Fibroblast of skin of left biceps (primary cell): ENCODE results near the gene CHCT1.
A peak's percentile ranks its signal among the peaks of the same experiment; 100 is the strongest.

Experiments used
- DNase-seq, 2 experiments: peaks; one replicate each; pipeline ENCODE4 v3.0.0-alpha.2; 2013; ENCODE audit warnings: low read depth in 2 of 2

Gene CHCT1

DNA sequence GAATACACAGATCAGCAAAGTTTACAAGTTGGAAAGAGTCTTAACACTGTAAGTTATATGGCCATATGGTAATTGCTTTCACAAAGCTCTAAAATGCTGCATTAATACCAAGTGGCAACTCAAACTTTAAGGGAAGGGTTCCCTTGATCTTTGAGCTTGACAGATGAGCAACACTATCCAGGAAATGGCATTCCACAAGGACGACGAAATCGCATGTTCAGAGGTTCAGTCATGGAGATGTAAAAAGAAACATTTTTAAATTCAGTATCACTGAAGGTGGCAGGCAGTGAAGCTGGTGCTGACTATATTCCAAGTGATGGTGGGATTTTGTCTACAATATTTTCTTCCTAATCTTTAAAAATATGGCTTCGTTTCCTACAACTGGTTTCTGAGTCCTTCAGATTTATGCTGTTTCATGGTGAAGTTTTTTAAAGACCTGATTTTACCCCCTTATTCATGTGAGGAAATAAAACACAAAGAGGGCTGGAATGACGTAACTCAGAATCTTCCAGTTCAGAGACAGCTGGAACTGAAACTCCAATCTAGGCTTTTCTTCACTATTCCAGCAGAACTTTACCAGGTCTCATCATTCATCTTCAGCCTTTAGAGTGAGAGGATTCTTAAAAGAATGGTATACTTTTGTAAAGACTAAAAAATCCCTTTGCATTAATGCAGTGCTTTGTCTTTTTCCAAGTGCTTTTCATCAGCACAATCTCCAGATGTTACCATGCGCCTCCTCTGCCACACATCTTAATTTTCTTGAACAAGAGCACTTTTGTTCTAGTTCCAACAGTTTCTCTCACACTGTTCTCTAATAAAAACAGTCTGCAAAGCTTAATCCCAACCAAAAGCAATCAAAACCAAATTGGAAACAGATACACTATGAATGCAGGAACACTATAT lies 20.2 kb downstream of the CHCT1 start:
- DNase-seq: peak in 1 of 2 experiments; percentile 26

- no peak for DNase-seq
These were observed 21.4 kb downstream of the CHCT1 start for GRCh38 chr17:60443713-60444112.

- DNase-seq: no peak
These were observed 22.9 kb downstream of the CHCT1 start for GRCh38 chr17:60445144-60445543.

GRCh38 chr17:60447375-60447774 lies 25.1 kb downstream of the CHCT1 start:
- no peak for DNase-seq

DNA sequence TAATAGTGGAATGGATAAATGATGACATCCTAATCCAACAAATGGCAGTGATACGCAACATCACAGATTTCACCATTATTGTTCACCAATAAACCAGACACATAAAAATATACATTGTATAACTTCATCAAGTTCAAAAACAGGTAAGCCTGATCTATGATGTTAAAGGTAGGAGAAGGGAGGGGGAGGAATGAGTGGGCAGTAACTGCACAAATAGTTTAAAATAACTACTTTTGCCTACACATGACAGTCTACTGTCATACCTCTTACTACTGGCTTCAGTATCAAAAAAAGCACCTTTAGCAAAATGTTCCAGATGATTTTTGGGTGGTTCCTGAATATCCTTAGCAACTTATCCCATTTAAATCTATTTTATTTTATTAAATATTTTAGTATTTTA lies 28.8 kb downstream of the CHCT1 start:
- no peak for DNase-seq

DNA sequence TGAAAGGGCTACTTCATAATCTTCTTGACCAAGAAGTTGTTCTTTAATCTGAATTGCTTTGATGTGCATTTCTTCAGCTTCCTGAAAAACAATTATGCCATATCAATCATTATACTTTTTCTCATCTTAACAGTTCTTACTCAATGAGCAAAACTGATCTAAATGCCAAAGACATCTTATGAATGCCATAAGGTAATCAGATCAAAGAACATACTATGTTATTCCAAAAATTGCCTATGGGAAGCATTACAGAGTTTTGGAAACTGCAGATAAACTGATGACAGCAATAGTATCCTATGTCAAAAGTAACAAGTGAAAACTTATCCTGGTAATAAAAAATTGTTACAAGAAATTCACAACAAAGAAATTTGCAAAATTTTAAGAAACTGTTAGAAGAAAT lies 29.7 kb downstream of the CHCT1 start:
- DNase-seq: no peak

DNA sequence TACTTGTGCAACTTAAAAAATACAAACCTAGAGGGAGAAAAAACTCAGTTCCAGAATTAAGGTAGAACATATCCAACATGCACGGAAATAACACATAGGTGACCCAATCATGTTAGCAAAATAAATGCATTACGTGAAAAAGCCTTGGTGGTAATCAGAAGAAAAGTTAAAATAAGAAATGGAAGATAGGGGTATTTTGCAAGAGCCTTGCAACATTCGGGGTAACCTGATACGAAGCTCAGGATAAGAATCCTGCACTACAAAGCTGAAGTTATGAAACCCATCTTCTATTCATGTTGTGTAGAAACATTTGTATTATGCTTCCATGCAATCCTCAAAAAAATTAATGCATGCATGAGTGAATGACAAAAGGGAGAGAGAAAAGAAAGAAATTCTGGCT lies 33.1 kb downstream of the CHCT1 start:
- DNase-seq: no peak

DNA sequence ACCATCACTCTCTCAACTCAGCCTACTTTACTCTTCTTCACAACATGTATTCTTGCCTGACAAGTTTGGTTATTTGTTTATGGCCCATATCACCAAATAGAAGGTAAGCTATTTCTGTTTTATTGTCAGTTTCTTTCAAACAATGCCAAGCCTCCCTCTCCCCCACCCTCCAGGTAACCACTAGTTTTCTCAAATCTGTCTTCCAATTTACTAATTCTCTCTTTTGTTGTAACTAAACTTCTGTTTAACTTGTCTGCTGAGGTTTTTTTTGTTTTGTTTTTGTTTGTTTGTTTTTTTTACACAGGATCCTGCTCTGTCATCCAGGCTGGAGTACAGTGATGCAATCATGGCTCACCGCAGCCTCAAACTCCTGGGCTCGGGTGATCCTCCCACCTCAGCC lies 34.9 kb downstream of the CHCT1 start:
- DNase-seq: no peak

- no peak for DNase-seq
These were observed 39.3 kb downstream of the CHCT1 start for GRCh38 chr17:60461584-60461983.

DNA sequence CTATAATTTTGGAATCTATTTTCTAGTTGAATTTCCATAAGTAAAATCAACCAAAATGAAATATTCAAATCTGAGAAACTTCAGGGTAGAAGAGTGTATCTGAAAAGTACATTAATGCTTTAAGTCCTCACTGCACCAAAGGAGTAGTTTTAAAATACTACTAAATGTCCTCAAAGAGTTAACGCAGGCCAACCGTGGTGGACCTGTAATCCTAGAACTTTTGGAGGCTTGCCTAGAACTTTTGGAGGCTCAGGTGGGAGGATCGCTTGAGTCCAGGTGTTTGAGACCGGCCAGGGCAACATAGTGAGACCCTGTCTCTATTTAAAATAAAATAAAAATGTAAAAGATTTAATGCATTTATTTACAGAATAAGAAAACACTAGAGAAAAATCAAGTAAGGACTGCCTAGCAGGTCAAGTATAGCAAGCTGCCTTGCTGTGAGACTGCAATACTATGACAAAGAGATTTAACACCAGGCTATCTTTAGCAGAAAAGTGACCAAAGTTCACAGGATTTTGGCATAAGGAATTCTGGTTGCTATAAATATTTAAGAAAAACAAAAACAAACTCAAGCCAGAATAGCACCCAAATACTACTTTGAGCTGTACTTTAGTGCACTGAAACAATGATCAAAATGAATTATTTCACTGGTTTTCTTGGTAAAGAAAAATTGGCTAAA lies 41.0 kb downstream of the CHCT1 start:
- no peak for DNase-seq

- DNase-seq: no peak
These were observed 42.1 kb downstream of the CHCT1 start for GRCh38 chr17:60464343-60464742.

DNA sequence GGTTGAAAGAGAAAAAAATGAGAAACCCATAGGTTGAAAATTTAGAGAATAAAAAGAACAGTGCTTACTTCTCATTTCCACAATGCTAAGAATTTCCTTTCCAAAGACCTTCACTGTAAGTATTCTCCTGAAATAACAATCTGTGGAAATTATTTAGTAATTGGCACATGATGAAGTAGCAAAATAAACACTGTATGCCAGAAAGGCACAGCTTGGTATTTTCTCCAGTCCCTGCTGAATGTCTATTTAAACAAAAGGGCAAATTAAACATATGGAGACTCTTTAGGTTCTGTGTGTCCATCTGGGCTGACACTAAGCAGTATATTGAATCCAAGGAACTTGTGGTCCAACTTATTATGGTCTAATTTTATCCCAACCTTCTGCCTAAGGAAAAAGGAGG lies 46.1 kb downstream of the CHCT1 start:
- DNase-seq: no peak

DNA sequence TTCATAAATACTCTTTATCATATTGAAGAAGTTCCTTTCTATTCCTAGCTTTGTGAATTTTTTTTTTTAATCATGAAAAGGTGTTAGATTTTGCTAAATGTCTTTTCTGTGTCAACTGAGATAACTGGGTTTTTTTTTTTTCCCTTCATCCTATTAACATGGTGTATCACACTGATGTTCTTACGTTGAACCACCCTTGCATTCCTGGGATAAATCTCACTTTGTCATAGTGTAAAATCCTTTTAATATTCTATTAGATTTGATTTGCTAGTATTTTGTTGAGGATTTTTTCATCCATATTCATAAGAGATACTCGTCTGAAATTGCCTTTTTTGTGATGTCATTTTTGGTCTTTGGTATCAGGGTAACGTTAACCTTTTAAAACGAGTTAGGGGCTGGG lies 49.2 kb downstream of the CHCT1 start:
- DNase-seq: no peak

GRCh38 chr17:60472449-60472848 lies 50.2 kb downstream of the CHCT1 start:
- DNase-seq: no peak

DNA sequence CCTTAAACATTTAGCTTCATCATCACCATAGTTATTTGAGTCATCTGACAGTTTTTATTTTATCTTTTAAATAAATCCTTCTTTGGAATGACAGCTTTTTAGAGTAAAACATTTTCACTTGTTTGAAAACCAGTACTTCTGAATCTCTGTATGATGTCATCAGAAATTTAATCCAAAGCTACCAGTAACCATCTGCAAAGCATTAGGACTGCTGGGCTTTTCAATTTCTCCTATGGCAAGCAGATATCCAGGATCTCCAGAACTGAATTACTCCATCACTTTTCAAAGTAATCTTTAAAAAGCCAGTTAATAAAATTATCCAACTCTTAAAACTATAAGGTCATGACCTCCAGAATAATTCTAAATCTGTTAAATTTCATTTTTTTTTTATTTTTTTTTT lies 51.5 kb downstream of the CHCT1 start:
- DNase-seq: peak; percentile 17 to 26
